WTC11 (cell line): ENCODE data around the gene ARHGAP23. TPM values are rescaled to one million over a fixed set of nuclear protein-coding genes. Genes with fewer than 3 reads are reported as not detected.

ENCODE experiments used
- ATAC-seq: fragments of 200-7000 bp; cut with Tn5 transposase; 2 replicates; pipeline ENCODE4 v1.10.0; 2021; ENCODE audit warnings: mild to moderate bottlenecking, moderate library complexity
- CTCF ChIA-PET: fragments of 300-600 bp; sonication (Branson Sonifier 250); formaldehyde crosslinking; loops from one replicate; lab custom pipeline; 2021; ENCODE audit warnings: antibody characterized with exemption; lab: Charles Lee
- POLR2A ChIA-PET: fragments of 350-600 bp; sonication (Branson Sonifier 250); formaldehyde crosslinking; loops from one replicate; lab custom pipeline; 2021; ENCODE audit warnings: antibody characterized with exemption; lab: Charles Lee
- DNase-seq: peaks from one replicate; pipeline ENCODE4 v3.0.0; 2021; ENCODE audit warnings: low spot score
- H3K27ac Mint-ChIP-seq: 2 replicates; pipeline ENCODE4 v1.8.0; 2021; ENCODE audit warnings: mixed read lengths
- H3K27me3 Mint-ChIP-seq: 2 replicates; pipeline ENCODE4 v1.8.0; 2021; ENCODE audit warnings: low read depth, mild to moderate bottlenecking, moderate library complexity, mixed read lengths
- H3K36me3 Mint-ChIP-seq: 2 replicates; pipeline ENCODE4 v1.8.0; 2021; ENCODE audit warnings: mixed read lengths
- H3K4me1 Mint-ChIP-seq: 2 replicates; pipeline ENCODE4 v1.8.0; 2022; ENCODE audit warnings: mixed read lengths
- H3K4me3 Mint-ChIP-seq: 2 replicates; pipeline ENCODE4 v1.8.0; 2021; ENCODE audit warnings: mild to moderate bottlenecking, moderate library complexity, mixed read lengths
- H3K9me3 Mint-ChIP-seq: 2 replicates; pipeline ENCODE4 v1.8.0; 2021; ENCODE audit warnings: mixed read lengths
- FOXJ3 ChIP-seq: sonication (generic); formaldehyde crosslinking; IDR thresholded peaks from 2 replicates; pipeline ENCODE4 v1.9.0; 2021; ENCODE audit warnings: missing genetic modification reagents, mild to moderate bottlenecking, borderline replicate concordance
- GTF2I ChIP-seq: fragments of 250-450 bp; sonication (Bioruptor Pico); conservative IDR thresholded peaks from 2 replicates; pipeline ENCODE4 v1.4.0; 2021; ENCODE audit warnings: mild to moderate bottlenecking
- JUN ChIP-seq: sonication (generic); formaldehyde crosslinking; IDR thresholded peaks from 2 replicates; pipeline ENCODE4 v1.8.0; 2023; ENCODE audit warnings: mild to moderate bottlenecking, missing genetic modification reagents
- KAT7 ChIP-seq: sonication (generic); formaldehyde crosslinking; IDR thresholded peaks from 2 replicates; pipeline ENCODE4 v1.8.1; 2023; ENCODE audit warnings: missing genetic modification reagents, mild to moderate bottlenecking, borderline replicate concordance
- NFE2L1 ChIP-seq: sonication (generic); formaldehyde crosslinking; IDR thresholded peaks from 2 replicates; pipeline ENCODE4 v1.8.1; 2023; ENCODE audit warnings: missing genetic modification reagents
- NFYB ChIP-seq: sonication (generic); formaldehyde crosslinking; conservative IDR thresholded peaks from 2 replicates; pipeline ENCODE4 v1.8.0; 2022; ENCODE audit warnings: low read depth, missing genetic modification reagents
- OVOL2 ChIP-seq: fragments of 250-450 bp; sonication (Bioruptor Pico); IDR thresholded peaks from 2 replicates; pipeline ENCODE4 v1.9.0; 2021; ENCODE audit warnings: mild to moderate bottlenecking, borderline replicate concordance
- PRRX2 ChIP-seq: fragments of 250-450 bp; sonication (Bioruptor Pico); IDR thresholded peaks from 2 replicates; pipeline ENCODE4 v1.8.0; 2021; ENCODE audit warnings: mild to moderate bottlenecking
- RORB ChIP-seq: fragments of 250-450 bp; sonication (Bioruptor Pico); IDR thresholded peaks from 2 replicates; pipeline ENCODE4 v1.9.0; 2021; ENCODE audit warnings: mild to moderate bottlenecking
- SP1 ChIP-seq: sonication (generic); formaldehyde crosslinking; conservative IDR thresholded peaks from 2 replicates; pipeline ENCODE4 v1.8.1; 2022; ENCODE audit warnings: missing genetic modification reagents
- total RNA-seq: library from RNA; stranded (reverse); gene quantifications from 3 replicates; pipeline ENCODE4 v1.2.3, GENCODE V29; 2021
- TF ChIP-seq, protein P1 (sequence below): sonication (generic); formaldehyde crosslinking; IDR thresholded peaks from 2 replicates; pipeline ENCODE4 v1.8.0; 2022; ENCODE audit warnings: mild to moderate bottlenecking, missing genetic modification reagents
- TF ChIP-seq, protein P2 (sequence below): sonication (generic); formaldehyde crosslinking; IDR thresholded peaks from 2 replicates; pipeline ENCODE4 v1.8.1; 2023; ENCODE audit warnings: mild to moderate bottlenecking, missing genetic modification reagents, moderate library complexity
- TF ChIP-seq, protein P3 (sequence below): sonication (generic); formaldehyde crosslinking; IDR thresholded peaks from 2 replicates; pipeline ENCODE4 v1.8.0; 2023; ENCODE audit warnings: mild to moderate bottlenecking, missing genetic modification reagents
- TF ChIP-seq, protein P4 (sequence below): fragments of 250-450 bp; sonication (Bioruptor Pico); conservative IDR thresholded peaks from 2 replicates; pipeline ENCODE4 v1.9.0; 2021; ENCODE audit warnings: mild to moderate bottlenecking

ARHGAP23 gene
- total RNA-seq, 1 experiment from 2014 or later: 66.0 TPM

DNA sequence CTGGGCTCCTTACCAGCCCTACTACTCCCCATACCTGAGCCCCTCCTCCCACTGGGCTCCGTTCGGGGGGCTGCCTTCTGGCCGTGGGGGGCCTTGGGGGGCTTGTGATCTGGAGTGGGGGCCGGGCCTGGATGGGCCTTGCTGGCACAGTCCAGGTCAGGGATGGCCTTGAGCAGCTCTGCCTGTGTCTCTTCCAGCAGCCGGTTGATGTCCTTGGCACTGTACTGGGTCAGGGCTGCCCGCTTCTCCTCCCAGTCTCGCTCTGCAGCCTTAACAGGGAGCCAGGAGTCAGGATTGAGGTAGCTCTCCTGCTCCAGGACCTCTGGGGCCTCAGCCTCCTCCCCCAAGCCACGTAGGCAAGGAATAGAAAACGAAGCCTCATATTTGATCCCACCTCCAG is 122.9 kb downstream of the ARHGAP23 start:
- Mint-ChIP-seq H3K4me1 (no peaks in the 10 kb centered on the region; the same call in 1 of the 2 replicates), H3K9me3 (no peaks in the 10 kb centered on the region), H3K36me3 (no peaks in the 10 kb centered on the region), H3K4me3 (no peak overlapping the region), H3K27me3 (peaks cover 5% of the 10 kb centered on the region; the same call in 1 of the 2 replicates), H3K27ac (no peak overlapping the region)
- no peak for TF ChIP-seq GTF2I (CRISPR knock-in tag)
- TF ChIP-seq, protein P1, sequence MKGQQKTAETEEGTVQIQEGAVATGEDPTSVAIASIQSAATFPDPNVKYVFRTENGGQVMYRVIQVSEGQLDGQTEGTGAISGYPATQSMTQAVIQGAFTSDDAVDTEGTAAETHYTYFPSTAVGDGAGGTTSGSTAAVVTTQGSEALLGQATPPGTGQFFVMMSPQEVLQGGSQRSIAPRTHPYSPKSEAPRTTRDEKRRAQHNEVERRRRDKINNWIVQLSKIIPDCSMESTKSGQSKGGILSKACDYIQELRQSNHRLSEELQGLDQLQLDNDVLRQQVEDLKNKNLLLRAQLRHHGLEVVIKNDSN (CRISPR knock-in tag): no peak
- TF ChIP-seq, protein P2, sequence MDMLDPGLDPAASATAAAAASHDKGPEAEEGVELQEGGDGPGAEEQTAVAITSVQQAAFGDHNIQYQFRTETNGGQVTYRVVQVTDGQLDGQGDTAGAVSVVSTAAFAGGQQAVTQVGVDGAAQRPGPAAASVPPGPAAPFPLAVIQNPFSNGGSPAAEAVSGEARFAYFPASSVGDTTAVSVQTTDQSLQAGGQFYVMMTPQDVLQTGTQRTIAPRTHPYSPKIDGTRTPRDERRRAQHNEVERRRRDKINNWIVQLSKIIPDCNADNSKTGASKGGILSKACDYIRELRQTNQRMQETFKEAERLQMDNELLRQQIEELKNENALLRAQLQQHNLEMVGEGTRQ (CRISPR knock-in tag): no peak
- no peak for TF ChIP-seq JUN (CRISPR knock-in tag)
- no peak for TF ChIP-seq RORB (CRISPR knock-in tag)
- ATAC-seq (no peak), DNase-seq (no peak)
- CTCF ChIA-PET: interaction anchor here (0.9 to 19.6 kb wide), 4 partner anchors 6 to 112 kb away, joined by 3 to 341 read pairs (median 8); no protein-coding TSS in a partner anchor
- POLR2A ChIA-PET: no interaction called here

DNA sequence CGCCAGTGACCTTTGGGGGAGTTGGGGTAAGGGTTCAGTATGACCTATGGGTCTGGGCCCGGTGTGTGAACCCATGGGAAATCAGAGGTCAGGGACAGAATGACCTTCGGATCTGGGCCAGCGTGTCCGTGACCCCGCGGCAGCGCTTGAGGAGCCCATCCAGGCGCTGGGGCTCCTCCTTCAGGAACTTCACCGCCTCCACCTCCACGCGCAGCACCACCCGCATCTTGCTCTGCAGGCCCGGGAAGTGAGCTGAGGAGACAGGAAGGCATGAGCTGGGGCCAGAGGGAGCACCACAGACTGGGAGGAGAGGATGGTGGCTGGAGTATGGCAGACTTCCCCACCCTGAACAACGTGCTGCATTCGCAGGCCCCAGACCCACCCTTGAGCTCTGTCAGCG is 124.1 kb downstream of the ARHGAP23 start:
- no peak for DNase-seq
- Mint-ChIP-seq H3K4me1 (no peaks in the 10 kb centered on the region; the same call in 1 of the 2 replicates), H3K4me3 (no peak overlapping the region), H3K27me3 (peaks cover 14% of the 10 kb centered on the region), H3K9me3 (no peaks in the 10 kb centered on the region), H3K27ac (no peak overlapping the region), H3K36me3 (no peaks in the 10 kb centered on the region)
- no peak for ATAC-seq
- no peak for TF ChIP-seq NFE2L1 (CRISPR knock-in tag)
- TF ChIP-seq KAT7 (CRISPR knock-in tag): no peak
- no peak for TF ChIP-seq FOXJ3 (CRISPR knock-in tag)
- TF ChIP-seq, protein P3, sequence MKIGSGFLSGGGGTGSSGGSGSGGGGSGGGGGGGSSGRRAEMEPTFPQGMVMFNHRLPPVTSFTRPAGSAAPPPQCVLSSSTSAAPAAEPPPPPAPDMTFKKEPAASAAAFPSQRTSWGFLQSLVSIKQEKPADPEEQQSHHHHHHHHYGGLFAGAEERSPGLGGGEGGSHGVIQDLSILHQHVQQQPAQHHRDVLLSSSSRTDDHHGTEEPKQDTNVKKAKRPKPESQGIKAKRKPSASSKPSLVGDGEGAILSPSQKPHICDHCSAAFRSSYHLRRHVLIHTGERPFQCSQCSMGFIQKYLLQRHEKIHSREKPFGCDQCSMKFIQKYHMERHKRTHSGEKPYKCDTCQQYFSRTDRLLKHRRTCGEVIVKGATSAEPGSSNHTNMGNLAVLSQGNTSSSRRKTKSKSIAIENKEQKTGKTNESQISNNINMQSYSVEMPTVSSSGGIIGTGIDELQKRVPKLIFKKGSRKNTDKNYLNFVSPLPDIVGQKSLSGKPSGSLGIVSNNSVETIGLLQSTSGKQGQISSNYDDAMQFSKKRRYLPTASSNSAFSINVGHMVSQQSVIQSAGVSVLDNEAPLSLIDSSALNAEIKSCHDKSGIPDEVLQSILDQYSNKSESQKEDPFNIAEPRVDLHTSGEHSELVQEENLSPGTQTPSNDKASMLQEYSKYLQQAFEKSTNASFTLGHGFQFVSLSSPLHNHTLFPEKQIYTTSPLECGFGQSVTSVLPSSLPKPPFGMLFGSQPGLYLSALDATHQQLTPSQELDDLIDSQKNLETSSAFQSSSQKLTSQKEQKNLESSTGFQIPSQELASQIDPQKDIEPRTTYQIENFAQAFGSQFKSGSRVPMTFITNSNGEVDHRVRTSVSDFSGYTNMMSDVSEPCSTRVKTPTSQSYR (CRISPR knock-in tag): no peak
- TF ChIP-seq, protein P4, sequence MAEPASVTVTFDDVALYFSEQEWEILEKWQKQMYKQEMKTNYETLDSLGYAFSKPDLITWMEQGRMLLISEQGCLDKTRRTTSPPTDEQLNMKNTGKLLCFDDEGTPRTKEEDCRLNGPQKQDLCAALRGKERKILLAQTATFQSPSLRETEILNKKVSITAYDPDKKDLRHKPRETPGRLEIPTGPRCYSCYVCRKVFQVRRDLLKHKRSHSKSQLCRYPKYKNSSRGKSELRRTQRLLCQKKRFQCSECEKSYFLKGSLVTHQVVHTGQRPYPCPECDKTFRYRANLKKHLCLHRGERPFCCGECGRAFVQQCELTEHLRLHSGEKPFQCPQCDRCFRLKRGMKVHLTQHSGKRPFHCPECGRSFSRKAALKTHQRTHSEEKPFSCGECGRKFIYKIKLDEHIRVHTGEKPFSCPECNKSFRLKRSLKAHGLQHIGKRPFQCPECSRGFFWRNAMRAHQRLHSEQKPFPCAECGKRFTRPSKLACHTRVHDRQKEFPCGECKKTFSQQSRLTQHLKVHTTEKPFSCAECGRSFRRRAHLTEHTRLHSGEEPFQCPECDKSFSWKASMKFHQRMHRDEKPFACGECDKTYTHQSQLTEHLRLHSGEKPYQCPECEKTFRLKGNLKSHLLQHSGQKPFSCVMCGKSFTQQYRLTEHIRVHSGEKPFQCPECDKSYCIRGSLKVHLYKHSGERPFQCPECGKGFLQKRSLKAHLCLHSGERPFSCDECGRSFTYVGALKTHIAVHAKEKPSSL (CRISPR knock-in tag): no peak
- no peak for TF ChIP-seq OVOL2 (CRISPR knock-in tag)
- TF ChIP-seq PRRX2 (CRISPR knock-in tag): no peak
- CTCF ChIA-PET: interaction anchor here (0.7 to 10.6 kb wide), 7 partner anchors 11 to 116 kb away, joined by 3 to 341 read pairs (median 7); no protein-coding TSS in a partner anchor
- POLR2A ChIA-PET: interaction anchor here (0.6 kb wide), 1 partner anchor 183 kb away, joined by 3 read pairs; no protein-coding TSS in a partner anchor

DNA sequence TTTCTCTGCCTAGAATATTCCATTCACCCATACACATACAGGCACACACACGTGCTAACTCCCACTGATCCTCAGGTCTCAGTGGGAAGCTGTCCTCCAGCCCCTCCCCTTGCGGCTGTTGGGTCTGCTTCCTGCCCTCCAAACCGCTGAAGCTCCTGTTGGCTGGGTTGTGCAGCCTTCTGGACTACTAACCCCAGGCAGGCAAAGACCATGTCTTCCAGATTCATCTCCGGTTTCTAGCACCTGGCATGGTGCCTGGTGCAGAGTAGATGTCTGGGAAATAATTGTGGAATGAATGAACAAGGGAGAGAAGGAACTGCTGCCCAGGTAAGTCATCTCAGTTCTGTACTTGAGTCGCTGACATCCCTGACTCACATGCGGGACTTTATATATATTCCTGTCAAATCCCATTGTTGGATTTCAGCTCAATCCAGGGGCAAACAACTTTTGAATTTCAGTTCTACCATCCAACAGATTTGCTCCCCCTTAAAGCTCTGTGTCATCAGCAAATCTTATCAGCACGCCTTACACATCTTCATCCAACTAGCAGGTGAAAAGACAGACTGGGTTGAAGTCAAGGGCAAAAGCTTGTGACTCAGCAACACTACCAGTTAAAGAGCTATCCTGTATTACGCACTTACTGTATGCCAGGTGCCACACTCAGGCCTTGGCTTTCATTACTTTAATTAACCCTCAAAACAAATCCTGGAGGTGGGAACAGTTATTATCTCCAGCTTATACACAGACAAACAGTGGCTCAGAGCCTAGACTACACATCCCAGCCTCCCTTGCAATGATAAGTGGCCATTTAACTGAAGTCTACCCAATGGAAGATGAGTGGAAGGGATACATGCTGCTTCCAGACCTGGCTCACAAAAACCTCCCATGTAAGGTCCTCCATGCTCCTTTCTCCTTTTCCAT is 126.4 kb downstream of the ARHGAP23 start:
- Mint-ChIP-seq H3K27ac (no peak overlapping the region), H3K4me1 (peaks cover 15% of the 10 kb centered on the region), H3K9me3 (no peaks in the 10 kb centered on the region), H3K36me3 (no peaks in the 10 kb centered on the region), H3K27me3 (peaks cover 29% of the 10 kb centered on the region), H3K4me3 (no peak overlapping the region)
- DNase-seq (no peak), ATAC-seq (no peak)
- POLR2A ChIA-PET: interaction anchor here (1.3 kb wide), 1 partner anchor 9 kb away, joined by 3 read pairs; no protein-coding TSS in a partner anchor
- TF ChIP-seq SP1 (CRISPR knock-in tag) (no peak), NFYB (CRISPR knock-in tag) (0 out of 2 replicates have a peak, but pooled peaks have one; percentile 11)
- CTCF ChIA-PET: interaction anchor here (0.5 to 10.6 kb wide), 8 partner anchors 9 to 1670 kb away, joined by 3 to 341 read pairs (median 7); no protein-coding TSS in a partner anchor
